Measurements from ENCODE around the gene HSF5.
"Not testable (repeated sequence)": the region's sequence is repeated elsewhere in the genome, so short reads cannot be mapped to it uniquely, and the experiment has no call there.

The HSF5 gene

GRCh38 chr17:58412961-58413586 is 75.1 kb downstream of the HSF5 start:
- DNase-seq (ENCODE audit: low spot score): no peak

DNA sequence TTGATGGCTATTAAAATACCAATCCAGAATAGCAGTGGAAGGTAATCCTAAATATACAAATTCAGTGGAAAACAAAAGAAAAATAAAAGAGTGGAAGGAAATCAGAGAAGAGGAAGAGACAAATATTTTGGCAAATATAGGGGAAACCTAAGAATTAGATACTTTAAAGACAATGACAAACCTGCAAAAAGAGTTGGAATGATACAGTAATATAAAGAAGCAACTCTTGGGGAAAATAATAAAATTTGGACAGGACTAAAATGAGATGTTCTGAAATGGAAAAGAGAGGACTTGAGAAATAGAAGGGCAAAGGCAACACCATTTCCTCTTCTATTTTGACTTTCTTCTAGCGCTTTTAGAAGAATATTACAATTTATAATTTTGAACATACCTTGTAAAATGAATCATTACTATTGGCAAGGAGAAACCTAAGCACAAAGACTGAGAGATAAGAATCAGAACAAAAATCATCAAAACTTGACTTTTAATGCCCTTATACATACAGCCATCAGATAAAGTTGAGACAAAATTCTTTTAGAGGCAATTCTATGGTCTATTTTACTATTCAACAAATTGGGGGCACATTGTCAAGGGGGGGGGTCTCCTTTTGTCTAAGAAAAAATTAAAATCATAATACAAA is 76.0 kb downstream of the HSF5 start:
- DNase-seq (ENCODE audit: low spot score): no peak

DNA sequence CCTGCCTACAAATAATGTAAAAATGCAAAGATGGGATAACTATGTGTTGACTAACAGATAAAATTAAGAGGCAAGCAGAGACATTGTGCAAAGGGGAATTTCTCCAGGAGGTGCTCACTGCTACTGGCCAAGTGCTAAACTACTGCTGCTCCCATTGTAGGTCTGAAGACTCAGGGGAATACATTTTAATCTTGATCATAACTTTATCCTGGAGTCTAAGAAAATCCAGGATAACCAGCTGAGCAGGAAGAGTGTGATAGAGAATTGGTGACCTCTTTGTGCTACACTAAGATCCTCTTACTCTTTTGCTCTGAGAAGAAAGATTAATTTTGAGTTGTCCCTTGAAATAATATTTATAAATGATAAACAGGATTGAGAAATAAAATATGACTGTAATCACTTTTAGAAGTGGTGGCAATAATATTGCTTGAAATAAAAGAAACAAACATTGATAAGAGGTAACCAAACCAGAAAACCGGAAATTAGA is 76.8 kb downstream of the HSF5 start:
- DNase-seq (ENCODE audit: low spot score): no peak

DNA sequence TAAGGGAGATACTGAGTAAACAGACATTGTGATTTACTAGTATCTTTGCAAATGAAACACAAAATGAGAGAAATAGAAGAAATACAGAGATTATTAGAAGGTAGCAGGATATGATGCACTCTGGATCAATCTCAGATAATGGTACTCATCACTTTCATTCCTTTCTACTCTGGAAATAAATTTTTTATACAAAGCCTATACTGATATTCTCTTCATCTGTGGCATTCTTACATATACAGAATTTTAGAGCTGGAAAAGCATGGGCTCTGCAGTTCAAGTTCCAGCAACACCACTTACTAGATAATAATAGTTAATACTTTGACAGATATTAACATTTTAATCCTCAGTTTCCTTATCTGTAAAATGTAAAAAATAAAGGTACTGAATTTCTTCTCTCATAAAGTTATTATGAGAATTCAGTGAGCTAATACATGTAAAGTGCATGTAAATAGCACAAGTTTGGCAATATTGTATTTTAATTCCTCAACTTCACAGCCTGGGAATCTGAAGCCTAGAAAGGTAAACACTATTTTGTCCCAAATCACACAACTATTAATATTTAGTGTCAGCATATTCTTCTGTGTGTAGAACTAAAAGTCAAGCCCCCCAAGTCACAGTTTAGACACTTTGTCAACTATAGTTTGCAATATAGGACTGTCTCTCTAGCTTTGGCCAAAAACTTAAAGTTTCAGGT is 77.3 kb downstream of the HSF5 start:
- DNase-seq (ENCODE audit: low spot score): no peak

DNA sequence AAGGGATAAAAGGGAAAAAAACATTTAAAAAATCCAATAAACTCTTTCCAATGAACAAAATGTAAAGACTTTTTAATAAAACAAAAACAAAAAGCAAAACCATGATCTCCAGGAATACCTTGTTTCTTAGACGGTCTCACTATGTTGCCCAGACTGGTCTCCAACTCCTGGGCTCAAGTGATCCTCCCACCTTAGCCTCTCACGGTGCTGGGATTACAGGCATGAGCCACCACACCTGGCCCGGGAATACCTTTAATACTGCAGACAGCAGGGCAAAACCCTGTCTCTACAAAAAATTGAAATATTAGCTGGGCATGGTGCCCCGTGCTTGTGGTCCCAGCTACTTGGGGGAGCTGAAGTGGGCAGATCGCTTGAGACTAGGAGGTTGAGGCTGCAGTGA is 78.8 kb downstream of the HSF5 start:
- no peak for DNase-seq (ENCODE audit: low spot score)

DNA sequence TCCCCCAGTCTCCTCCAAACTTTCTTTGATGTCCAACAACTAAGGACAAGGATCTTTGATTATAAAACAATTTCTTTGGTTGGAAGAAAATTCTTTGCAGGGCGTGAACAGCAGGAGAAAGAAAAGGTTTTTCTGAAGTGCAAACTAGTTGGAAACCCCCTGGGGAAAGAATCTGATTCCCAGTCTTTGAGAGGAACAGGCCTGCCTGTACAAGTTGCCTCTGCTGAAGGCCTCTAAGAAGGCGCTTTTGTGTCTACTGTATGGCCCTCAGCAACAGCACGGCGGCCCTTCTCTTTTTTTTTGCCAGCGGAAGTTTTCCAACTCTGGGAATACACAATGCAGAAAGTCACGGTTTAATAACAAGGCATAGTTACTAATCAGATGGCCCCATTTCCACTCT is 84.9 kb downstream of the HSF5 start:
- no peak for DNase-seq (ENCODE audit: low spot score)

GRCh38 chr17:58402679-58403078 is 85.5 kb downstream of the HSF5 start:
- DNase-seq (ENCODE audit: low spot score): no peak

DNA sequence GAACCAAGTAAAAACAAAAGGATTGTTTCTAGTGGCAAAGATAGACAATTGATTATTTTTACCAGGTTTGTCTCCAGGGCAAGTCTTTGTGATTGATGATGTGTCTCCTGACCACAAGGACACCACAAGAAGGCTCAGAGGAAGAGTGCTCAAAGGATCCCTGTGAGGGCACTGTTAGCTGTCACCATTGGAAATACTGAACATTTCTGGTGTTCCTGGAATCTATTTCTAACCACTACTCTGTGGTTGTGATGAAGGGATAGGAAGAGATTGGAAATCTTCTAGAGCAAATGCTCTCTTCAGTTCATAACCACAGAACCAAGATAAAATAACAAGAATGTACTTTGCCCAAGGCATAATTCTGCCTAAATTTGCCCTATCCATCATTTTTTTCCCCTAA is 86.2 kb downstream of the HSF5 start:
- DNase-seq (ENCODE audit: low spot score): no peak

GRCh38 chr17:58401287-58401686 is 86.9 kb downstream of the HSF5 start:
- DNase-seq (ENCODE audit: low spot score): no peak

DNA sequence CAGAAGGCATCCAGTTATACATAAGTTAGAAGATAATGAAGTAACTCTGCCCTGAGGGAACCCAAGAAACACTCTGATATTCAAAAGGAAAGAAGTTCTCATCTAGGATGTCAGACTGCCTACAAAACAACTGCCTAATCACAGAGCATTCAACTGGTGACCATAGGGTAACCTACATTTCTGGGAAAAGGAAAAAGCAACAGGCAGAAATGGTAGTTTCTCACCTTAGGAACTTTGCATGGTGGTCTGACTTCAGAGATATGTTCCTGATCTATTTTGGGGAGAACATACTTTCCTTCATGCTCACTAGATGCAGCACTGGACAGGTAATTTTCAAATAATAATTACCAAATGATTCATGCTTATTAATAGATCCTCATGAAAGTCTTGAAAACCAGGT is 87.4 kb downstream of the HSF5 start:
- DNase-seq (ENCODE audit: low spot score): no peak

- no peak for DNase-seq (ENCODE audit: low spot score)
Observed at GRCh38 chr17:58399974-58400373, 88.2 kb downstream of the HSF5 start.

DNA sequence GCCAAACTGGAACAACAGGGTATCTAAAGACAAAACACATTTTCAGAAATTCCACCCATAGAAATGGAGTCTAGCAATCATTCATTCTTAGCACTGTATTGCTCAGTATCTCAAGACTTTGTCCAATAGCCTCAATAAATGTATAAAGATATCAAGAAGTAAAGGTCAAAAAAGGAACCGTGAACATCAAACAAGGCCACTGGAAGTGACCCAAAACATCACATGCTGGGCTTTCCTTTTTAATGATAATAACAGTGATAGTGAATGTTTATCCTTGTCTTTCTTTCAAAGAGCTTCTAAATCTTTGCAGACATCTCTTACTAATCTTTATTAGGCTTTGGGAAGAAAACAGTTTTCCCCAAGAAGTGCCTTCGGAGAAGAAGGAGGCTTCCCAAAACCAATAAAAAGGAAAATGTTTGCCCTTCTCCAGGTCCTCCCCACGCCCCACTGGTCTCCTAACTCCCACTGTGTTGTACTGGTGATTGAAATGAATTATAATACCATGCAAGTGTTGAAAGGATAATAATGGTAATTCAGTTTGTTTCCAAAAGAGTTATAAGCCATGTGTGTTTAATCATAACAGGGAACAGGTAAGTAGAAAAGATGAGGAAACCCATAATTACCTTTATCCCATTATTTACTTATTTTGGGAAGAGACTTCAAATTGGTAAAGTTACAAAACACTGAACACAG is 89.5 kb downstream of the HSF5 start:
- no peak for DNase-seq (ENCODE audit: low spot score)

GRCh38 chr17:58397421-58397820 is 90.8 kb downstream of the HSF5 start:
- not testable (repeated sequence) for DNase-seq (ENCODE audit: low spot score)

- DNase-seq (ENCODE audit: low spot score): no peak
Observed at GRCh38 chr17:58396173-58396572, 92.0 kb downstream of the HSF5 start.

DNA sequence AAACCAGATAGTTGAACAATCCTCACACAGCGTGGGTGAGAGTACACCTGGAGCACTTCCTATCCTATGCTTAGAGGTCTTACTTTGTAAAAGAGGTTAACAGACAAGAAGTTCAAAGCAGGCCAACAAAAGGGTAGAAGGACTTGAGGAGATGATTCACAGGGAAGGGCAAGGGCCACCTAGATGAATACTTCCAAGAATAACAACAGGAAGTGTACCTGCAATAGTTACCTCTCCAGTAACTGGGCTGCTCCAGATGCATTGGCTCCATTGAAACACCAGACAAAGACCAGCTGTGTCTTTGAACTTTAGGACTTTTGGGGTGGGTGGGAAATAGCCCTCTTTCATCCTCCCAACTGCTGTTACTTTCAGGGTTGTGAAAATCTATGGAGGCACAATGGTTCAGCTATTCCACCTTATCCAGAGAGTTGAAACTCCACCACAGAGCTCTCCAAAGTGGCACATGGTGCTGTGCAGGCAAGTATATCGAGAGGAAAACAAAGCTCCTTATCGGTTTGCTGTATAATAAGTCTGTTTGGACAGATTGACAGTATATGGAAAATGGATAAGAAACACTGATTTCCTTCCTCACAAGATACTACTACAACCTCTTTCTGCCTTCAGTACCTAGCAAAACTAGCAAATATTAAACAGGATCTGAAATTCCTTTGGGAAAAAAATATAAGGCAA is 93.5 kb downstream of the HSF5 start:
- DNase-seq (ENCODE audit: low spot score): no peak

GRCh38 chr17:58391302-58391984 is 96.8 kb downstream of the HSF5 start:
- no peak for DNase-seq (ENCODE audit: low spot score)

GRCh38 chr17:58390884-58391283 is 97.3 kb downstream of the HSF5 start:
- DNase-seq (ENCODE audit: low spot score): no peak

DNA sequence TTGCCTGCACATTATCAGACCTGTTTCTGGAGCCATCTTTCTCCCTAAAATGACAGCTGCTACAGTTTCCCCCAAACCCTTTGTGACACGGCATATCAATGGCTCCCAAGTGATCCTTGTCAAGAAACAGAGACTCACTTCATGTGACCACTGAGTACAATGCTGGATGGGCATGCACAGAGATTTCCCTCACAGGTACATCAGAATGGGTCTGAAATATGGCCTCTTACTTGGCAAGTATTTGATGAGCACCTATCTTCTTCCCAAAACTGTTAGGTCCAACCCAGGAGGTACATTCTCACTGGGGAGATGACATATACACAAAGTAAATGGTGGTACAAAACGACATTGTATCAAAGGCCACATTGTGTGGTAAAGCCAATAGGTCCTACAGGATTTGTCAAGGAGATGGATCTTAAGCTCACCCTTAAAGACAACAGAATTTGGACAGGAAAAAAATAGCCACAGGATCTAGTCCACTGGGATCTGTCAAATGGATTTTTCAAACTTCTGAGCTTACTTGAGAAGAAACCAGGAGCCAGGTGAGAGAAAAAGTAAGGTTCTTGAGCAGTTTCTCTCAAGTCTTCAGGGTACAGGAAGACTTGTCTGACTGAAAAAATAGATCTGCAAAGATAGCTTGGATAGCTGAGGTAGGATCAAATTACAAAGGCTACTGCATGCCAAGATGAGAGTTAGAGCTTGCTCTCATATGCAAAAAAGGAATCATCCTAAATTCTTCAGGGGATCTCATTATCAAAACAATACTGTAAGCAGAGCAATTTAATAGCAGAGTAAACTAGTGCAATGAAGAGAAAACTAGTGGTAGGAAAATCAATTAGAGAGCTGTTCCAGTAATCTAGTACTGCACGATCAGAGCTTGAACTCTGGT is 99.7 kb downstream of the HSF5 start:
- no peak for DNase-seq (ENCODE audit: low spot score)

DNA sequence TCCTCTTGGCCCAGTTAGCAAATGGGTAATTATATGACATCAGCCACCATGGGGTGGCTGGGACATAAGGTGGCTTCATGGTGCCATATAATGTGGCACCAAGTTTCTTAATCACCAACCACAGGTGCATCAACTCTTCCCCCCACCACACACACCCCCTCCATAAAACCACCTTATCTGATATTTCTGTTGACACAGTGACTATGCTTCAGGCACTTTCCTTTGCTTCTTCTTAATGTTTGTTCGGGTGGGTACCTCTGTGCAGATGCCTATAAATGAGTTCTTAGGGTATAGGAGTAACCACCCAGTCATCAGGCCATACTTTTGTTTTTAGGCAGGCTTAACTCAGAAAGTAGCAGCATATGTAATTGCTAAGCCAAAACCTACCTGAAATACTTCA is 100.4 kb downstream of the HSF5 start:
- DNase-seq (ENCODE audit: low spot score): no peak

DNA sequence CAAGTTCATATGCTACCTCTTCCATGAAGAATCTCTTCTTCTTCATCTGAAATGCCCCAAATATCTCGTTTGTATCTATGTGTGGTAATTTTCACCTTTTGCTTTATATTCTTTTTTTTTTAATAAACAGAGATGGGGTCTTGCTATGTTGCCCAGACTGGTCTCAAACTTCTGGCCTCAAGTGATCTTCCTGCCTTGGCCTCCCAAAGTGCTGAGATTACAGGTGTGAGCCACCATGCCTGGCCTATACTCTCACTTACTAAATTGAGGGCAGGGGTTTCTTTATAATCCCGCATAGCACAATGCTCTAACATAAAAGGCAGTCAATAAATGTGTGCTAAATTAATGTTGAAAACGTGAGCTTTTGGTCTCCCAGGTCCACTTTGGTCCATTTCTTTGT is 101.5 kb downstream of the HSF5 start:
- no peak for DNase-seq (ENCODE audit: low spot score)
